ENCODE measurements around the gene RNGTT. TPM values are rescaled to one million over a fixed set of nuclear protein-coding genes. Genes with fewer than 3 reads are reported as not detected.

The RNGTT gene
- total RNA-seq, 2 experiments from 2014 or later = 11.6 to 12.4 TPM

GRCh38 chr6:88609983-88610382 is 353.4 kb downstream of the RNGTT start:
- H3K27ac ChIP-seq (ENCODE audit: low read depth in 1 of 2, low read length in 2 of 2) = no peak overlapping the region
- peaks cover 3% of the 10 kb centered on the region for H3K9me3 Mint-ChIP-seq
- TF ChIP-seq, protein P1, sequence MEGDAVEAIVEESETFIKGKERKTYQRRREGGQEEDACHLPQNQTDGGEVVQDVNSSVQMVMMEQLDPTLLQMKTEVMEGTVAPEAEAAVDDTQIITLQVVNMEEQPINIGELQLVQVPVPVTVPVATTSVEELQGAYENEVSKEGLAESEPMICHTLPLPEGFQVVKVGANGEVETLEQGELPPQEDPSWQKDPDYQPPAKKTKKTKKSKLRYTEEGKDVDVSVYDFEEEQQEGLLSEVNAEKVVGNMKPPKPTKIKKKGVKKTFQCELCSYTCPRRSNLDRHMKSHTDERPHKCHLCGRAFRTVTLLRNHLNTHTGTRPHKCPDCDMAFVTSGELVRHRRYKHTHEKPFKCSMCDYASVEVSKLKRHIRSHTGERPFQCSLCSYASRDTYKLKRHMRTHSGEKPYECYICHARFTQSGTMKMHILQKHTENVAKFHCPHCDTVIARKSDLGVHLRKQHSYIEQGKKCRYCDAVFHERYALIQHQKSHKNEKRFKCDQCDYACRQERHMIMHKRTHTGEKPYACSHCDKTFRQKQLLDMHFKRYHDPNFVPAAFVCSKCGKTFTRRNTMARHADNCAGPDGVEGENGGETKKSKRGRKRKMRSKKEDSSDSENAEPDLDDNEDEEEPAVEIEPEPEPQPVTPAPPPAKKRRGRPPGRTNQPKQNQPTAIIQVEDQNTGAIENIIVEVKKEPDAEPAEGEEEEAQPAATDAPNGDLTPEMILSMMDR (IDR thresholded peaks at IDR 0.05) = no peak
- no peaks in the 10 kb centered on the region for H3K27me3 ChIP-seq (ENCODE audit: control insufficient read depth in 1 of 2, insufficient read depth in 2 of 2, low read length in 2 of 2)
- no peaks in the 10 kb centered on the region for H3K9me3 ChIP-seq (ENCODE audit: control insufficient read depth in 1 of 2, insufficient read depth in 1 of 2, low read length in 2 of 2)
- ATAC-seq (ENCODE audit: poor library complexity) (no peak), DNase-seq (no peak)
- H3K27me3 Mint-ChIP-seq = no peaks in the 10 kb centered on the region
- peaks cover 16% of the 10 kb centered on the region for H3K36me3 ChIP-seq (ENCODE audit: insufficient read depth, low read length)
- no peaks in the 10 kb centered on the region for H3K4me1 Mint-ChIP-seq (ENCODE audit: low read depth)
- no peaks in the 10 kb centered on the region for H3K4me1 ChIP-seq (ENCODE audit: insufficient read depth, low read length)
- no peak overlapping the region for H3K4me3 Mint-ChIP-seq
- H3K36me3 Mint-ChIP-seq (ENCODE audit: low read depth) = peaks cover 55% of the 10 kb centered on the region
- intact Hi-C loops (cut with DNase I, micrococcal nuclease) = no loop called here
- CTCF ChIA-PET = no interaction called here
- H3K4me3 ChIP-seq (ENCODE audit: low read length) = no peak overlapping the region
- POLR2A ChIA-PET = no interaction called here
- H3K27ac Mint-ChIP-seq = no peak overlapping the region

- H3K4me3 ChIP-seq (ENCODE audit: low read length) = no peak overlapping the region
- H3K4me1 Mint-ChIP-seq (ENCODE audit: low read depth) = no peaks in the 10 kb centered on the region
- ChIA-PET POLR2A (no interaction called here), CTCF (no interaction called here)
- no peak overlapping the region for H3K27ac ChIP-seq (ENCODE audit: low read depth in 1 of 2, low read length in 2 of 2)
- H3K4me1 ChIP-seq (ENCODE audit: insufficient read depth, low read length) = no peaks in the 10 kb centered on the region
- H3K27me3 ChIP-seq (ENCODE audit: control insufficient read depth in 1 of 2, insufficient read depth in 2 of 2, low read length in 2 of 2) = no peaks in the 10 kb centered on the region
- no peaks in the 10 kb centered on the region for H3K27me3 Mint-ChIP-seq
- no peak overlapping the region for H3K27ac Mint-ChIP-seq
- intact Hi-C loops (cut with DNase I, micrococcal nuclease) = no loop called here
- H3K36me3 ChIP-seq (ENCODE audit: insufficient read depth, low read length) = no peaks in the 10 kb centered on the region
- ATAC-seq (ENCODE audit: poor library complexity) (no peak), DNase-seq (no peak)
- TF ChIP-seq, protein P1 (IDR thresholded peaks at IDR 0.05) = no peak
- peaks cover 3% of the 10 kb centered on the region for H3K9me3 Mint-ChIP-seq
- H3K36me3 Mint-ChIP-seq (ENCODE audit: low read depth) = peaks cover 10% of the 10 kb centered on the region
- no peaks in the 10 kb centered on the region for H3K9me3 ChIP-seq (ENCODE audit: control insufficient read depth in 1 of 2, insufficient read depth in 1 of 2, low read length in 2 of 2)
- H3K4me3 Mint-ChIP-seq = no peak overlapping the region
These were observed 358.1 kb downstream of the RNGTT start for GRCh38 chr6:88605271-88605670.

DNA sequence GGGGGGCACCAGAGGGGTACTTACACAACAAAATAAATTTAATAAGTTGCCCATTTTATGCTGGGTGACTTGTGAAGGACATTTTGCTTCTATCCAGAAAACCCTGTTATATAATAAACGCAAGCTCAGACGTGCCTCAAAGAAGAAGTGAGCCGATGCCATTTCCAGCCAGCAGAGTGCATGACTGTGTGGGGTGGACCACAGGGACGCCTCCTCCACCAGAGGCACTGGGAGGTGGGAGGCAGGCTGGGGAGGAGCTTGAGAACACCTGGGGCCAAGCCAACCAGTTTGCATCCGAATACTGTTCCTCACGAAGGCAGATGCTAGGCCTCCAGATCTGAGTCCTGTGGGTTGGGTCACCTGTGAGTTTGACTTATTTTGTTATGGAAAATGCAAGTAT is 363.8 kb downstream of the RNGTT start:
- H3K4me1 Mint-ChIP-seq (ENCODE audit: low read depth) = no peaks in the 10 kb centered on the region
- no peaks in the 10 kb centered on the region for H3K4me1 ChIP-seq (ENCODE audit: insufficient read depth, low read length)
- intact Hi-C loops (cut with DNase I, micrococcal nuclease) = no loop called here
- POLR2A ChIA-PET = no interaction called here
- H3K4me3 Mint-ChIP-seq = no peak overlapping the region
- CTCF ChIA-PET = no interaction called here
- no peak for DNase-seq
- H3K9me3 ChIP-seq (ENCODE audit: control insufficient read depth in 1 of 2, insufficient read depth in 1 of 2, low read length in 2 of 2) = no peaks in the 10 kb centered on the region
- no peaks in the 10 kb centered on the region for H3K9me3 Mint-ChIP-seq
- TF ChIP-seq, protein P1 (IDR thresholded peaks at IDR 0.05) = no peak
- no peak overlapping the region for H3K27ac ChIP-seq (ENCODE audit: low read depth in 1 of 2, low read length in 2 of 2)
- no peaks in the 10 kb centered on the region for H3K36me3 ChIP-seq (ENCODE audit: insufficient read depth, low read length)
- H3K27me3 Mint-ChIP-seq = no peaks in the 10 kb centered on the region
- no peaks in the 10 kb centered on the region for H3K36me3 Mint-ChIP-seq (ENCODE audit: low read depth)
- no peak for ATAC-seq (ENCODE audit: poor library complexity)
- H3K4me3 ChIP-seq (ENCODE audit: low read length) = no peak overlapping the region
- no peak overlapping the region for H3K27ac Mint-ChIP-seq
- H3K27me3 ChIP-seq (ENCODE audit: control insufficient read depth in 1 of 2, insufficient read depth in 2 of 2, low read length in 2 of 2) = no peaks in the 10 kb centered on the region

All from CD4-positive, alpha-beta T cell (primary cell).